Measurements from ENCODE around the gene UCKL1.
A peak's percentile ranks its signal among the peaks of the same experiment; 100 is the strongest.
"Not testable (repeated sequence)": the region's sequence is repeated elsewhere in the genome, so short reads cannot be mapped to it uniquely, and the experiment has no call there.

The UCKL1 gene

GRCh38 chr20:63919130-63919529 is 37.1 kb downstream of the UCKL1 start:
- no peak for DNase-seq (ENCODE audit: low spot score)

- no peak for DNase-seq (ENCODE audit: low spot score)
These were observed 38.4 kb downstream of the UCKL1 start for GRCh38 chr20:63917811-63918210.

- DNase-seq (ENCODE audit: low spot score): not testable (repeated sequence)
These were observed 39.8 kb downstream of the UCKL1 start for GRCh38 chr20:63916371-63916939.

GRCh38 chr20:63915471-63915870 is 40.7 kb downstream of the UCKL1 start:
- no peak for DNase-seq (ENCODE audit: low spot score)

GRCh38 chr20:63913768-63914167 is 42.4 kb downstream of the UCKL1 start:
- DNase-seq (ENCODE audit: low spot score): no peak

GRCh38 chr20:63911176-63911575 is 45.0 kb downstream of the UCKL1 start:
- DNase-seq (ENCODE audit: low spot score): no peak

- DNase-seq (ENCODE audit: low spot score): no peak
These were observed 48.1 kb downstream of the UCKL1 start for GRCh38 chr20:63908008-63908682.

GRCh38 chr20:63903796-63904561 is 52.2 kb downstream of the UCKL1 start:
- DNase-seq (ENCODE audit: low spot score): no peak

GRCh38 chr20:63900413-63900812 is 55.8 kb downstream of the UCKL1 start:
- no peak for DNase-seq (ENCODE audit: low spot score)

GRCh38 chr20:63898882-63899558 is 57.2 kb downstream of the UCKL1 start:
- DNase-seq (ENCODE audit: low spot score): no peak

GRCh38 chr20:63897978-63898561 is 58.1 kb downstream of the UCKL1 start:
- no peak for DNase-seq (ENCODE audit: low spot score)

GRCh38 chr20:63896264-63897105 is 59.7 kb downstream of the UCKL1 start:
- DNase-seq (ENCODE audit: low spot score): no peak

- DNase-seq (ENCODE audit: low spot score): no peak
These were observed 60.3 kb downstream of the UCKL1 start for GRCh38 chr20:63895952-63896263.

GRCh38 chr20:63895202-63895951 is 60.8 kb downstream of the UCKL1 start:
- no peak for DNase-seq (ENCODE audit: low spot score)

GRCh38 chr20:63894358-63895201 is 61.6 kb downstream of the UCKL1 start, which contains the start of gene DNAJC5:
Gene DNAJC5 (plus strand): TSS chr20:63895126. CDS start chr20:63928346, 33,220 bp downstream.
- peak; percentile 97 for DNase-seq (ENCODE audit: low spot score)

- DNase-seq (ENCODE audit: low spot score): no peak
These were observed 62.2 kb downstream of the UCKL1 start for GRCh38 chr20:63893999-63894357.

GRCh38 chr20:63892402-63892801 is 63.8 kb downstream of the UCKL1 start:
- no peak for DNase-seq (ENCODE audit: low spot score)

- DNase-seq (ENCODE audit: low spot score): no peak
These were observed 64.9 kb downstream of the UCKL1 start for GRCh38 chr20:63891061-63892002.

- DNase-seq (ENCODE audit: low spot score): no peak
These were observed 65.6 kb downstream of the UCKL1 start for GRCh38 chr20:63890616-63891015.
